ENCODE data around the gene PPFIBP2. TPM values are rescaled to one million over a fixed set of nuclear protein-coding genes. Genes with fewer than 3 reads are reported as not detected.
A peak's percentile ranks its signal among the peaks of the same experiment; 100 is the strongest.

The PPFIBP2 gene
- total RNA-seq, 1 donor from 2014 or later: 24.1 TPM

DNA sequence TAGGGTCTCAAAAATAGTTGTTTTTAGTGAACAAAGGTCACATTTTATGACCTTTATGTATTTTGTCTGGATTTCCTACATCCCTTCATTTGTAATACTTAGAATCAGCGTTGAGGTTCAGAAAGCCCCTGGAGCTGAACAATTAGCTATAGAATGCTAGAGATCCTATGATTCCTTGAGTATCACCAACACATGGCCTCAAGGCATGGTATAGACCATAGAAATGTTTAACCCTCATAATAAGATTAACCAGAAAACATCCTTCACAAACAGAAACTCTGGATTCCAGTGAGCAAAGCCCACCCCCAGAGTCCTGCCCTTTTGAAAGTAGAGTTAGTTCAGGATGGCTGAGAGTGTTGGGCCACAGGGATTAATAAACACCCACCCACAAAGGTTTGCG, 82.2 kb downstream of the PPFIBP2 start:
- peaks cover 47% of the 10 kb centered on the region for H3K4me1 ChIP-seq
- no peak overlapping the region for H3K4me3 ChIP-seq
- intact Hi-C loops (cut with DNase I): no loop called here
- ATAC-seq (no peak), DNase-seq (no peak)
- no peak overlapping the region for H3K27ac ChIP-seq
- H3K36me3 ChIP-seq: no peaks in the 10 kb centered on the region
- TF ChIP-seq, protein P1, sequence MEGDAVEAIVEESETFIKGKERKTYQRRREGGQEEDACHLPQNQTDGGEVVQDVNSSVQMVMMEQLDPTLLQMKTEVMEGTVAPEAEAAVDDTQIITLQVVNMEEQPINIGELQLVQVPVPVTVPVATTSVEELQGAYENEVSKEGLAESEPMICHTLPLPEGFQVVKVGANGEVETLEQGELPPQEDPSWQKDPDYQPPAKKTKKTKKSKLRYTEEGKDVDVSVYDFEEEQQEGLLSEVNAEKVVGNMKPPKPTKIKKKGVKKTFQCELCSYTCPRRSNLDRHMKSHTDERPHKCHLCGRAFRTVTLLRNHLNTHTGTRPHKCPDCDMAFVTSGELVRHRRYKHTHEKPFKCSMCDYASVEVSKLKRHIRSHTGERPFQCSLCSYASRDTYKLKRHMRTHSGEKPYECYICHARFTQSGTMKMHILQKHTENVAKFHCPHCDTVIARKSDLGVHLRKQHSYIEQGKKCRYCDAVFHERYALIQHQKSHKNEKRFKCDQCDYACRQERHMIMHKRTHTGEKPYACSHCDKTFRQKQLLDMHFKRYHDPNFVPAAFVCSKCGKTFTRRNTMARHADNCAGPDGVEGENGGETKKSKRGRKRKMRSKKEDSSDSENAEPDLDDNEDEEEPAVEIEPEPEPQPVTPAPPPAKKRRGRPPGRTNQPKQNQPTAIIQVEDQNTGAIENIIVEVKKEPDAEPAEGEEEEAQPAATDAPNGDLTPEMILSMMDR (IDR thresholded peaks at IDR 0.05): no peak
- no peaks in the 10 kb centered on the region for H3K9me3 ChIP-seq
- no peaks in the 10 kb centered on the region for H3K27me3 ChIP-seq (ENCODE audit: low read depth)

DNA sequence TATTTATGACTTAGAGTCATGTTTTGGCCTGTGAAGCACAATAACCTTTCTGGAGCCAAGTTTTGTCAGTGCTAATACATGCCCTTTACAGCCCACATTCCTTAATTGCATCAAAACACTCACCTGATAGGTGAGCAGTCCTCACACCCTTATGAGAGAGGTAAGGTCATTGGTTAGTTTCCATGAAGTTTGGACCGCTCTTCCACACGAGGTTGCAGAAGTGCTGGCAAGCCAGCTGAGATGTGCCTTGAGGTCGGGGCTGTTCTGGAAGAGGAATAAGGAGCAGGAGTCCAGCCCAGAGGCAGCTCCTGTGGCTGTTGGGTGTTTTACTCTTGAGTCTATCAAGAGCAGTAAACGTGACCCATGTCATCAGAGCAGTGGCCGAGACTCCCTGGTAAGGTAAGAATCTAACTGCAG, 83.2 kb downstream of the PPFIBP2 start:
- peaks cover 40% of the 10 kb centered on the region for H3K4me1 ChIP-seq
- TF ChIP-seq, protein P1 (IDR thresholded peaks at IDR 0.05): no peak
- no peak overlapping the region for H3K4me3 ChIP-seq

DNA sequence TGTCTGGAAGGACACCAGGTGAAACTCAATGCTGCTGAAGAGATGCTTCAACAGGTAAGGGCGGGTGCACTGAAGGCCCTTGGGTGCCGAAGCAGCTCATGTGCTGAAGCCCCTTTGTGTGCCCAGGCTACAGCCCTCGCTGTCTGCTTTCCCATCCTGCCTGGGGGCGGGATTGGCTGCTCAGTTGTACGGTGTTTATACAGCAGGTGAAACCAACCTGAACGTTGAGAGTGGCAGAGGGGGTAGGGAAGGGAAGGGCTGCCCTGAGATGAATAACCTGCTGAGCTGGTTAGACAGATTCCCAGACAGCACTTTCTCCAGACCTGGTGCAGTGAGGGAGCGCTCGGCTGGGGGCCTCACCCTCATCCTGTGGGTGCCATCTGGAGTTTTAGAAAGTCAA, 83.8 kb downstream of the PPFIBP2 start:
- H3K9me3 ChIP-seq: no peaks in the 10 kb centered on the region
- peak; percentile 91 for ATAC-seq
- no peaks in the 10 kb centered on the region for H3K36me3 ChIP-seq
- H3K27me3 ChIP-seq (ENCODE audit: low read depth): no peaks in the 10 kb centered on the region
- H3K4me1 ChIP-seq: peaks cover 33% of the 10 kb centered on the region
- peak overlapping the region; percentile 47 for H3K27ac ChIP-seq
- intact Hi-C loops (cut with DNase I): no loop called here
- DNase-seq: peak; percentile 72
- H3K4me3 ChIP-seq: no peak overlapping the region
- TF ChIP-seq, protein P1 (IDR thresholded peaks at IDR 0.05): no peak

More for the DNA sequence above, 83.2 kb downstream of the PPFIBP2 start:
- no peaks in the 10 kb centered on the region for H3K36me3 ChIP-seq
- peak overlapping the region; percentile 47 for H3K27ac ChIP-seq
- H3K9me3 ChIP-seq: no peaks in the 10 kb centered on the region
- DNase-seq: no peak
- H3K27me3 ChIP-seq (ENCODE audit: low read depth): no peaks in the 10 kb centered on the region
- ATAC-seq: peak; percentile 23 to 43
- intact Hi-C loops (cut with DNase I): no loop called here

DNA sequence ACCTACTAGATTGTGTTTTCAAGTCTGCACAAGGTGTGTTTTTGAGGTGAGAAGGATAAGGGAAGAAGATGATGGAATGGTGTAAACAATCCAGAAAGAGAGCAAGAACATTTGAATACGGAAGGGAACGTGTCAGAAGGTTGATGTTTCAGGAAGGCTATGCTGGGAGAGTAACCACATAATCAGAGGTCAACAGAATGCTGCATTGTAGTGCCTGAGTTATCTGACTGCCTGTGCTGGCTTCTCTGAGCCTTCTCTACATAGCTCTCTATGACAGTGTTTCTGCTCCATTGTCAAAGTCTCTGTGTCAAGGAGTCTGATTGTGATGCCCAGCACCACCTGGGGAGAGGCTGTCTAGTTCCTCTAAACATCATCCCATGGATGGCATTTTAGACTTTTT, 85.4 kb downstream of the PPFIBP2 start:
- H3K4me3 ChIP-seq: no peak overlapping the region
- peaks cover 20% of the 10 kb centered on the region for H3K4me1 ChIP-seq
- DNase-seq: no peak
- no peaks in the 10 kb centered on the region for H3K9me3 ChIP-seq
- no peaks in the 10 kb centered on the region for H3K36me3 ChIP-seq
- no peaks in the 10 kb centered on the region for H3K27me3 ChIP-seq (ENCODE audit: low read depth)
- H3K27ac ChIP-seq: peak overlapping the region; percentile 1
- TF ChIP-seq, protein P1 (IDR thresholded peaks at IDR 0.05): no peak
- intact Hi-C loops (cut with DNase I): no loop called here
- ATAC-seq: no peak

DNA sequence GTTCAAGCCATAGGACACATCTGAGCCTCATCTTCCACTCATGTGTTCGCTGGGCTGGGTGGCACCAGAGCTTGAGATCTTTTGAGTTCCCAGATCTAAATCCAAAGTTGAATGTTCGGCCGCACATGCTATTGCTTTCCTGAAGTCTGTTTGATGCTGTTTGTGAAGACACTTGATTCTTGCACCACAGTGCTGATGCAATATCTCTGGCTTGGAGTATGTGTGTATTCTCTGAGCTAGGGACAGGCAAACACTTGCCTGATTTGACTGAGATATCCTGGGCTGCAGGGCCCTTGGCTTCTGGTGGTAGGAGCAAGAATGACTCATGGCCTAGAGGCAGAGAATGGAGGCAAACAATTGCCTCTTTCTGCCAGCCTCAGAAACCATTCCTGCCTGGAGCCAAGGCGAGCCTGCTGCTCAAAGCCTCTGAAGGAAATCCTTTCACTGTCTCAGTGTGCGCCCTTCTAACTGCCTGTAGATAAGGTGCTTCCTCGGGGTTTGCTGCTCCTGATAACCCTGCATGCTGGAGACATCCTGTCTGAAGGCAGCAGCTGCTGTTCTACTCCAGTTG, 86.5 kb downstream of the PPFIBP2 start:
- DNase-seq: peak; percentile 72
- no peaks in the 10 kb centered on the region for H3K27me3 ChIP-seq (ENCODE audit: low read depth)
- H3K27ac ChIP-seq: peak overlapping the region; percentile 66
- TF ChIP-seq, protein P1 (IDR thresholded peaks at IDR 0.05): no peak
- no peak overlapping the region for H3K4me3 ChIP-seq
- peaks cover 17% of the 10 kb centered on the region for H3K4me1 ChIP-seq
- H3K36me3 ChIP-seq: no peaks in the 10 kb centered on the region
- peak; percentile 90 to 91 for ATAC-seq
- intact Hi-C loops (cut with DNase I): no loop called here
- no peaks in the 10 kb centered on the region for H3K9me3 ChIP-seq
